Left kidney (tissue), 2 donors: ENCODE results near the gene MESD. TPM values are rescaled to one million over a fixed set of nuclear protein-coding genes. Genes with fewer than 3 reads are reported as not detected.
"Not testable (repeated sequence)": the region's sequence is repeated elsewhere in the genome, so short reads cannot be mapped to it uniquely, and the experiment has no call there.

Source experiments
- DNase-seq: peaks from one replicate; pipeline ENCODE4 v3.0.0-alpha.2; 2013
- polyA plus RNA-seq: library from polyadenylated mRNA; unstranded; fragments of 120-200 nt; gene quantifications from one replicate; pipeline ENCODE4 v1.2.1, GENCODE V29; 2013; ENCODE audit not compliant: insufficient read length

Gene MESD
- polyA plus RNA-seq, 1 donor, result 44.2 TPM

DNA sequence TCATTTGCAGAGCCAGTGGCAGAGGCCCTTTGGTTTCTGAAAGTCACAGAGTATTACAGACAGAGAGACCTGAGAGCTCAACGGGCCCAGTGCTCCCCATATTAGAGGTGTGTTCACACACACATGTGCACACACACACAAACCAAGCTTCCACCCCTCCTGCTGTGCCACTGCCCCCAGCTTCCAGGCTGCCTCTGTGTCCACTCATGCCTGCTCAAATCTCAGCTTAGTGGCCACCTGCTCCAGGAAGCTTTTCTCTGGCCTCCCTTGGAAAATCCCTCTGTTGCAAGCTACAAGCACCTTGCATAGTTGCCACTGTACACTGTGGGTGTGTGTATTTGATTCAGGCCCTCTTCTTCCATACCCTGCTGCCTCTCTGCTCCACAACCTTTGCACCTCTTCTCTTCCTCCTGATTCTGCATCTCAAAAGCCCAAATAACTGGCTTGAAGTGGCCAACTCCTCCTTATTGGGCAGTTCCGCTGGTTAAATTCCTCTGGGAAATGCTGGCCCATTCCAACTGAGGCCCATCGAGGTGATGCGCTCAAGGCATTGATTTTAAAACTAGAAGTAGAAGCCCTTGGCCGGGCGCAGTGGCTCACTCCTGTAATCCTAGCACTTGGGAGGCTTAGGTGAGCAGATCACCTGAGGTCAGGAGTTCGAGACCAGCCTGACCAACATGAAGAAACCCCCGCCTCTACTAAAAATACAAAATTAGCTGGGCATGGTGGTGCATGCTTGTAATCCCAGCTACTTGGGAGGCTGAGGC is 23.0 kb downstream of the MESD start:
- no peak for DNase-seq

GRCh38 chr15:80965454-80965853 is 24.2 kb downstream of the MESD start:
- not testable (repeated sequence) for DNase-seq

GRCh38 chr15:80958818-80959495 is 30.7 kb downstream of the MESD start:
- no peak for DNase-seq

DNA sequence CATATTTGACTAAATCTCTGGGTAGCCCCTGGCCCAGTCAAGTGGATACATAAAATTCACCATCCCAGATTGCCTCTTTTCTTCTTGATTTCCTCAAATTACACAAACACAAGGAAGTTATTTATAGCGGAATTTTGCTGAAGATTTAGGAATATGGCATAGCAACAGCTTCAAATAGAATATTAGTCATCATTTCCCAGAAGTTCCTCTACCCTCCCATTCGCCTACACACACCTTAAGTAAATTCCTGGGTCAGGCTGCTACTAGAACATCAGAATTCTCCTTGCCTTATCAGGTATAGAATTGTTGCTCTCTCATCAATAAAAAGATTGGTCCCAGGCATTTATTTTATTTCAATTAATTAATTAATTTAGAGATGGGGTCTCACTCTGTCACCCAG is 31.6 kb downstream of the MESD start:
- DNase-seq, result no peak

GRCh38 chr15:80957556-80957955 is 32.1 kb downstream of the MESD start:
- DNase-seq, result no peak

GRCh38 chr15:80955571-80956452 is 33.8 kb downstream of the MESD start:
- DNase-seq, result not testable (repeated sequence)

GRCh38 chr15:80953953-80954778 is 35.5 kb downstream of the MESD start:
- DNase-seq, result no peak

DNA sequence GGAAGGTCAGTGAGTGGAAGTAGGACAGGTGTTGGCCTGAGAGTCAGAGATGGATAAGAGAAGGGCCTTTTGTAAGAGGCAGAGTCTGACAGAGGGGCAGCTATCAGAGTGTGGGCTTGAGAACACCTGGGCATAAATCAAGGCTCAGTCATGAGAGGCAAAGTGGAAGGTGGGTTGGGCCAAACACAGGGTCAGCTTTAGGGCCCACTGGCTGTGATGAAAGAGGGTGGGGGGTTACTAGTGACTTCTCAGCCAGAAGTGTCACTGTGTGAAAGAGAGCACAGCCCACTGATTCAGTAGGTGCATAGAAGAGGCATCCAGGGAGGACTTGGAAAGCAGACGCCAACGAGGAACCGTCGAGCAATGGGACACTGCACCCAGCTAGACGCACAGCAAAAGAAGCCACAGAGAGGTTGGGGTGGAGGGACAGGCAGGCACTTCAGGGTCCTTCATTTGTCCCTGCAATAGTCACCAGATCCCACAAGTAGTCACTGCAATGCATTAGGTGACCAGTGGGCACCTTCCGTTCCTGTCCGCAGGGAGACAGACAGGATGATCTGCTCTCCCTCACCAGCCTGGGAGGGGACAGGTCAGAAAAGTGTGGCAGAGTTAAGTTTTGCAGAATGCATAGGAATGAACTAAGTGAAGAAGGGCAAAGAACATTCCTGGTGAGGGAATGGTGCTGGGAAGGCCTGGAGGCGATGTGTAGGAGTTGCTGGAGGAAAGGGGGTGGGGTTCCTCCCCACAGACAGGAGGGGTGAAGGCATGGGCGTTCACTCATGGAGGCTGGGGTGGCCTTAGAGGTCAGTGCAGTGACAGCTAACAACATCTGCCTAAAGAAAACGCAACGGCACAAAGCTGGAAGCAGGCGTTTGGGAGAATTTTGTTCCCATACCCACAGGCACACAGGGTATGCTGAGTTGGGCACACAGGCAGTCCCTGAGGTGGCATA is 36.3 kb downstream of the MESD start:
- DNase-seq, result no peak

DNA sequence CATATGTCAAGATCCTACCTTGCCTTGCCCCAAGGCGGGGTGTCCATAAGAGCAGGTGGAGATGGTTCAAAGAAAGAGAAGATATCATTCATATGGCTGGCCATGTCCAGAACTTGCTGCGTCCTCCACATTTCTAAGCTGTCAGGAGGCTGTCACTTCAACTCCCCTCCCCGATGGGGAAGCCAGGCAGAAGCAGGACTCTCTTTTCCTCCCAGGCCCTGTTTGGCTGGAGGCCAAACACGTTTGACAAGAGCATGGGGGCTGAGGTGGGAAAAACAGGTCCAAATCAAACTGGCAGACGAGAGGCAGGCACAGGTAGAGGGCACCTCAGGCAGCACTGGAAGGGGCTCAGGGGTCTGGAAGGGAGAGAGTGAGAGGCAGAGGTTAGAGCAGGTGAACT is 37.7 kb downstream of the MESD start:
- no peak for DNase-seq

- DNase-seq, result no peak
Observed at GRCh38 chr15:80950291-80951078, 39.1 kb downstream of the MESD start.

- no peak for DNase-seq
Observed at GRCh38 chr15:80949756-80950155, 39.9 kb downstream of the MESD start.

- no peak for DNase-seq
Observed at GRCh38 chr15:80948651-80949292, 40.8 kb downstream of the MESD start.

- no peak for DNase-seq
Observed at GRCh38 chr15:80946576-80946975, 43.0 kb downstream of the MESD start.

DNA sequence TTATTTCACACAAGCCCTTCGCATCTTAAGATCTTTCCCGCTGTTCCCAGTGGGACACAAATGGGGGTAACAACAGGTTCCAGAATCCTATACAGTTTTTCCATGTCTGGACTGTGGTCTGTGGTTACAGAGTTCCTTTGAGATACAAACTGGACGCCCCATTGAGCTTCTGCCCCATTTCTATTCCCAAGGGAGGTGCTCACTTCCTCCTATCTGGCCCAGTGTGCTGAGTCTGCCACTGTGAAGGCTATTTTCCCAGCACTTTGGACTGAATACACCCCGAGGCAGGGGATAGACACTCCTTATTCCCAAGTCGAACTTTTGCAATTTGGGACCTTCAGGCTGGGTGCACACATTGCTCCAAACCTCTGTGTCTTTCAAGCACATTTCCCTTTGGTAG is 44.0 kb downstream of the MESD start:
- no peak for DNase-seq

GRCh38 chr15:80944818-80945217 is 44.8 kb downstream of the MESD start:
- no peak for DNase-seq

DNA sequence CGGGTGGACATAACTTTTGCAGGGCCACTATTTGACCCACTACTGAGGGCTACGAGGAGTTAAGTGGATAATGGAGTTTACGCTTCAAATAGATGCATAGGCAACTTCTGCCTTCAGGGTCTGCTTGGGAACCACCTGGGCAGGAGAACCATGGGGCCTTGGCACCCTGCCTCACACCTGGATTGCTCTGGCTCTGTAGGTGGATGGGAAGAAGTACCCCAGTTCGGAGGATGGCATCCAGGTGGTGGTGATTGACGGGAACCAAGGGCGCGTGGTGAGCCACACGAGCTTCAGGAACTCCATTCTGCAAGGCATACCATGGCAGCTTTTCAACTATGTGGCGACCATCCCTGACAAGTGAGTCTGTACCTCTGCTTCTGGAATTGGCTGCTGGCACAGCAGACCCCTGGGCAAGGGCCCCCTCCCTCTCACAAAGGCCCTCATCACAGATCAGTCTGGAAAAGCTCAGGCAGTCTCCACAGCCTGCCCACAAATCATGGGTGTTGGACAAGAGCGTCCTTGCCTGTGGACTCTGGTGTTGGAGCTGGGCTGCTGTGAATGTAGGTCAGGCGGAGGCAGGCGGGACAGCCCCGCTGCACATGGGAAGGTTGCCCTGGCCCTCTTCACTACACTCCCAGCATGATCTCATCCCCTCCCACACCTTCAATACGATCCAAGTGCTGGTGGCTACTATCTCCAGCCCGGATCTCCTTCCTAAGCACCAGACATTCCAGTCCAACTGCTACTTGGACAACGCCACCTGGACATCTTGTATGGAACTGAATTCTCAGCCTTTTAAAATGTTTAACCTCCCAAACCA is 46.7 kb downstream of the MESD start:
- no peak for DNase-seq

- no peak for DNase-seq
Observed at GRCh38 chr15:80942266-80942665, 47.4 kb downstream of the MESD start.

- DNase-seq, result no peak
Observed at GRCh38 chr15:80940851-80941250, 48.8 kb downstream of the MESD start.
